Activated effector memory CD4-positive, alpha-beta T cell treated with Interleukin-2 at 50 U/mL for 16 hours (primary cell): ENCODE measurements around the gene FIBCD1.

Source experiments
- DNase-seq: peaks from one replicate; pipeline ENCODE4 v3.0.0-alpha.2; 2020

The FIBCD1 gene

GRCh38 chr9:130935648-130936271 lies 3.3 kb downstream of the FIBCD1 start:
- no peak for DNase-seq

GRCh38 chr9:130934702-130935647 lies 4.1 kb downstream of the FIBCD1 start:
- no peak for DNase-seq

- DNase-seq, result no peak
Measured at GRCh38 chr9:130934246-130934645, 4.8 kb downstream of the FIBCD1 start.

- no peak for DNase-seq
Measured at GRCh38 chr9:130933114-130934046, 5.7 kb downstream of the FIBCD1 start.

GRCh38 chr9:130932255-130933079 lies 6.6 kb downstream of the FIBCD1 start:
- no peak for DNase-seq

- DNase-seq, result no peak
Measured at GRCh38 chr9:130931508-130932254, 7.4 kb downstream of the FIBCD1 start.

GRCh38 chr9:130930804-130931349 lies 8.2 kb downstream of the FIBCD1 start:
- DNase-seq, result no peak

GRCh38 chr9:130930132-130930803 lies 8.8 kb downstream of the FIBCD1 start:
- DNase-seq, result no peak

GRCh38 chr9:130929571-130930038 lies 9.4 kb downstream of the FIBCD1 start:
- DNase-seq, result no peak

- no peak for DNase-seq
Measured at GRCh38 chr9:130927995-130928900, 10.8 kb downstream of the FIBCD1 start.

GRCh38 chr9:130927338-130927737 lies 11.7 kb downstream of the FIBCD1 start:
- no peak for DNase-seq

- no peak for DNase-seq
Measured at GRCh38 chr9:130925050-130925678, 13.9 kb downstream of the FIBCD1 start.

- no peak for DNase-seq
Measured at GRCh38 chr9:130924448-130924788, 14.6 kb downstream of the FIBCD1 start.

GRCh38 chr9:130923611-130924447 lies 15.2 kb downstream of the FIBCD1 start:
- no peak for DNase-seq

- no peak for DNase-seq
Measured at GRCh38 chr9:130922893-130923610, 16.0 kb downstream of the FIBCD1 start.

GRCh38 chr9:130921989-130922892 lies 16.8 kb downstream of the FIBCD1 start:
- DNase-seq, result no peak
